GM12891 (cell line): ENCODE measurements around the gene ABAT.

Source experiments
- POLR2A ChIP-seq: IDR thresholded peaks from 2 replicates; pipeline ENCODE4 v1.6.1; 2011; ENCODE audit warnings: low read depth, low read length, control low read depth
- POLR2AphosphoS5 ChIP-seq: IDR thresholded peaks from 2 replicates; pipeline ENCODE4 v1.6.1; 2011; ENCODE audit warnings: low read depth, low read length, control low read depth

DNA sequence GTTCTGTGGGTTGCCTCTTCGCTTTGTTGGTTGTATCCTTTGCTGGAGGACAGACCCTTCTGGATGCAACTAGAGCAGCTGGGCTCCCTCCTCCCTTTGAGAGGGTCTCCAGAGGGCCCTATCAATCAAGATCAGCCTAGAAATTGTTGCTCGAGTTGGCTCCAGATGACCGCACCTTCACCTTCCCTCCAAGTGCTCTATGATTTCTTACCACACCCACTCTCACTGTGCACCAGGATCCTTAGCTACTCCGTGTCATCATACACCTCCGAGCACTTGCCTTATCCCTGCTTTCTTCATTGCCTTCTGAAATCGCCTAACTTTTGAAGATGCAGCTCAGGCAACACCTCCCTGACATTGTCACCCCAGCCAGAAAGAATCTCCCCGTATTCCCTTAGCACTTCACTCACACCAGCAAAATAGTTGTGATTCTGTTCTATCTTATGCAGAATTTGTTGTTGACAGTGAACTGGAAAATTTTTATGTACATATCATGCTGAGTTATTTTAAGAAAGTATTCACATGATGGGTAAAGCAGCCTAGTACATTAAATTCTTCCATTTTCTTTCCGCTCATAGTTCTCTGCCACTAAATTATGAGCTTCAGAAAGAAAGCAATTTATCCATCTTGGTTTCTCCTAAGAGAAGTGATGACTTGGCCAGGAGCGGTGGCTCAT lies 52.9 kb downstream of the ABAT start:
- TF ChIP-seq POLR2AphosphoS5 (no peak), POLR2A (no peak)
